GM19372 (cell line): ENCODE measurements around the gene FADS2.

ENCODE experiments used
- ATAC-seq: cut with Tn5 transposase; IDR thresholded peaks from one replicate; pipeline ENCODE4 v1.9.1; 2021; ENCODE audit warnings: mild to moderate bottlenecking, low read depth, moderate library complexity; ENCODE audit not compliant: unreplicated experiment

FADS2 gene

DNA sequence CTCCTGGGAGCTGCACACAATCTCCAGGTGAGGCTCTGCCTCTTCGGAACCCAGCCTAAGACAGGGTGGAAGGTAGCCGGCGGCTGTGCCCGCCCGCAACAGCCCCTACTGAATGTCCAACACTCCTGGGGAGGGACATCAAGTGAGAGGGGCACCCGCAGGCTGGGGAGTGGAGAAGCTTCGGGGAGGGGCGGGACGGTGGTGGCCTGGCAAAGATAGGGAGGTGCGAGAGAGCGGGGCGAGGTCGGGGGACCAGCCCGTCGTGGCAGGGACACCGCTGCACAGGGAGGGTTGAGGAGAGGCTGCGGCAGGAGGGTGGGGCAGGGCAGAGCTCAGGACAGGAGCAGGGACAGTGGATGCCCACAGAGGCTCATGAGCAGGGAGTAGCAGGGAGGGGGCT lies 72.2 kb downstream of the FADS2 start:
- ATAC-seq: no peak

DNA sequence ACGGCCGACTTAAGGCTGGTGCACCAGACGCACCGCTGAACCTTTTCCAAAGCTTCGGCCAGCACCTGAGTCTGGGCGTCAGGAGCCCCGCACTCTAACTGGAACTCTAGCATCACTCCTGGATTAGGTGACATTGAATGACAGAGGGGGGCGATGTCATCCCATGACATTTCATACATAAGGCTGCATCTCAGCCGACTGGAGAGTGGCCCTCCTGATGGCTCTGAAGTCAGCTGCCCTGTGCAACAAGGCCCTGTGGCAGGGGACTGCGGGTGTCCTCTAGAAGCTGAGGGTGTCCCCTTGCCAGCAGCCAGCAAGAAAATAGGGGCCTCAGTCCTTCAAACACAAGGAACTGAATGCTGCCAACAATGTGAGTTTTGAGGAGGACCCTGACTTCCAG lies 73.3 kb downstream of the FADS2 start:
- no peak for ATAC-seq

DNA sequence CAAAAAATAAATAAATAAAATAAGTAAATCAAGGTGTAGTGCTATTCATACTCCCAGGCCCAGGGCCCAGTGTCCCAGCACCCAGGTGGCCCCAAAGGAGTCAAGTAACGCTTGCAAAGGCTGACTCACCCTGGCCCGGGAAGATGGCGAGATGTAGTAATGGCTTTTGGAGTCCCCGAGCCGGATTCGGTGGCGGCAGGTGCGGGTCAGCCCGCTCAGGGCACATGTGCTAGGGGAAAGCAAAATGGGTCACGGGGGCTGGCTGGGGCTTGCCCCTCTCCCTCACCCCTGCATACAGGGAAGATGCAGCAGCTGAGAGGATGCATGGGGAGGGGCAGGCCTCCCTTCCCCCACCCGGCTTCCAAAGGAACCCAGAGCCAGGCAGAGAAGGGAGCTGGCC lies 74.2 kb downstream of the FADS2 start:
- no peak for ATAC-seq

DNA sequence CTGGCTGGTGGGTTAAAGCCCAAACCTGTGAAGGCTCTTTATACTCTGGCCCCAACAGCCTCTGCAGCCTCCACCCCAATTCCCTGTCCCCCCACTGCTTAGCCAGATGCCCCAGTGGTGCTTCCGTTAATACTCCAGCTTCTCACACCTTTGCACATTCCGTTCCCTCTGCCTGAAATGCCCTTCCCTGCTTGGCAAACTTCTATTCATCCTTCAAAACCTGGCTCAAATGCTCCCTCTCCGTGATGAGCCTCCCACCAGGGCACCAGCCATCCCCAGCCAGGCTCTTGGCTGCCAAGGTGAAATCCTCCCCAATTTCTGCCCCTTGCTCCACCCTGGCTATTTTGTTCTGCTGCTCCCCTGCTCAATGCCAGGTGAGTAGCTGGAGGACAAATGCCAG lies 75.7 kb downstream of the FADS2 start:
- no peak for ATAC-seq

DNA sequence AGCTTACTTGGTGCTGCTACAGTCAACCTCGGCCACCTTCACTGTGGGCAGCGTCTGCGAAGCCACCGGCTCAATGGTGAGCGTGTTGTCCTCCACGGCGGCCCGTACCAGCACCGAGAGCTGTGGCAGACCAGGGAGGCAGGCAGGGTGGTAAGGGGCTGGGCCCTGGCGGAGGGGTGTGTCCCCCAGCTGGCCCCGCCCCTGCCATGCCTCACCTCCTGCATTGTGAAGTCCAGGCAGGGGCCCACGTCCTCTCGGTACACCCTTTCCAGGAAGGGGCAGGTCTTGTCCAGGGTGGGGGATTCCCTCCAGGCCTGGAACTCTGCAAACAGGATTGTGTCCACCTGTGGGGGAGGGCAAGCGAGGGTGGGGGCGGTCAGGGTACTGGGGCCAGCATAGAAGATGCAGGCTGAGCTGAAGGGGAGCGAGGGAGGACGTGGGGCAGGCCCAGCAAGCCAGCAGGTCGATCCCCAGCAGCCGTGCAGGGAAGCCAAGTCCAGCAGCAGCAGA lies 76.5 kb downstream of the FADS2 start:
- no peak for ATAC-seq

DNA sequence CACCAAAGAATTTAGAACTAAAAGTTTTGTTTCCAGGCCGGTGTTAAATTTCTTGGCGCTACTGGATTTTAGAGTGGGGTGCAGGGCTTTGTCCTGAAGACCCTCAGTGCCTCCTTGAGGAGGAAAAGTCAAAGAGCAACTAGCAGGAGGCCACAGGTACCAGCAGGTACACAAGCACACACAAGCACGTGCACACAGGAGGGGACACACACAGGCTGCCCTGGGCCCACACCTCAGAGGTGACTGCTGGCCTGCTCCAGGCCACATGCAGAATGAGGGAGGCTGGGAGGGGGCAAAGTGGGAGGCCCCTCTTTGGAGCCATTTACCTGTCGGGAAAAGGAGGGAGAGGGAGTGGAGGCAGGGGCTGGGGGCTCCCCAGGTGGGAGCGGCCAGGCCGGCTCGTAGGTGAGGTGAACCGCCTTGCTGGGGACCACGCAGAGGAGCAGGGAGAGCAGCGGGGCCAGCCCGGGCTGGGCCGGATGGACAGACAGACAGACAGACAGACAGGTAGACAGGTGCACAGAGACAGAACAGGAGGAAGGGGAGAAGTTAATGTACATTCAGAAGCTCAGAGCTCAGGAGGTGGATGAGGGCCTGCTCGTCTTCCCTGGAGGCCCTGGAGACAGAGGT lies 77.1 kb downstream of the FADS2 start:
- no peak for ATAC-seq

DNA sequence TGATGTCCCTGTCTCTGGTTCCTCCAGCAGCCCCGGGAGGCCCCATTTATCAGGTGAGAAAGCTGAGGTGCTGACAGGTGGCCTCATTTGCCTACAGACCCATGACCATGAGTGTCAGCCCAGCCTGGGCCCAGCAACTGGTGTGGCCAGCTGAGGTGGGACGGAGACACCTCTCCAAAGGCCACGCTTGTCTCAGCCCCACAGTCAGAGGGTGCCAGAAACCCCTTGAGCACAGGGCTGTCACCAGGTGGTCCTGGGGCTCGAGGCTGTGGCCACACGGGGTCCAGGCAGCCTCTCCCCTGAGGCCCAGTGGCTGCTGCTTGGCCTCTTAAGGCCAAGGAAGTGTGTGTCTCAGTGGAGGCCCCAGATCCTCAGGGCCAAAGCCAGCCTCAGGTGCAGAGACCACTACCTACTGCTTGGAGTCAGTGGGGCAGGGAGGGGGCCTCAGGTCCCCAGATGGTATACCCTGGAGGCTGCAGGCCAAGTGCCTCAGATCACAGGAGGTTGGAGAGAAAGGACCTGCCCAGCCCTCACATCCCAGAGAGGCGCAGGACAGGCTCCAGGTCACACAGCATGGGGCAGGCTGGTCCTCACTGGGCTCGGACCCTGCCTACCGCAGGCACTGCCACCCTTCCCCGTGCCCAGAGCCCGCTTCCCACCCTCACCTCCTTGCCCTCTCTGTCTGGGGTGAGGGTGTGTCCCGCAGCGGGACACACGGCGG lies 77.9 kb downstream of the FADS2 start:
- ATAC-seq: no peak

DNA sequence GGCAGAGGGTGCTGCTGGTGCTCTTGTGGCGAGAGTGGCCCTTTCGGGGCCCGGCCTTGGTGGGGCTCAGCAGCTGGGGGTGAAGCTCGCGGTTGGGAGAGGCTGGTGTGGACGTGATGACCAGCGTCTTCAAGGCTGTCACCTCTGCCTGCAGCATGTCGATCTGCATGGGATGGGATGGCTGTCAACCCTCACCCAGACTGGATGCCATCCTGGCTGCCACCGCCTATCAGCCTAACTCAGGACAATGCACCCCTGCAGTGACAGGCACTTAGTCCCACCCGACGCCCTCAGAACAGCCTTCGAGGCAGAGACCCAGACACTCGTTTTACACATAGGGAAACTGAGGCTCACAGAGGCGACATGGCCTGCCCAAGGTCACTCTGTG lies 78.4 kb downstream of the FADS2 start:
- ATAC-seq: no peak

DNA sequence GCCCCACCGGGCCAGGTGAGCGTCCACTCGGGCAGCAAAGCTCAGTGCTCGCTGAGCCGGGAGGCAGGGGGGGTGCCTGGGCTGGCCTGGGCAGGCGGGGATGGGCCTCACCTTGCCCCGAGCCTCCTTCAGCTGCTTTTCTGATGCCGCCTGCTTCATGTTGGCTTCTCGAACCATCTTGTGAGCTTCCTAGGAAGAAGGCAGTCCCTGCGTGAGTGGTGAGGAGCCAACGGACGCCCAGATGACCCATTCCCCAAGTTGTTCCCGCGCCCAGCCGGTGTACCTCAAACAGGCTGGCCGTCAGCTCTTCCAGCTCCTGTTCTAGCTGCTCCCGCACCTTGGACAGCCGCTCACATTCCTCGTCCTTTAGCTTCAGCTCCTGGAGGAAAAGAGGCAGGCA lies 79.2 kb downstream of the FADS2 start:
- no peak for ATAC-seq

DNA sequence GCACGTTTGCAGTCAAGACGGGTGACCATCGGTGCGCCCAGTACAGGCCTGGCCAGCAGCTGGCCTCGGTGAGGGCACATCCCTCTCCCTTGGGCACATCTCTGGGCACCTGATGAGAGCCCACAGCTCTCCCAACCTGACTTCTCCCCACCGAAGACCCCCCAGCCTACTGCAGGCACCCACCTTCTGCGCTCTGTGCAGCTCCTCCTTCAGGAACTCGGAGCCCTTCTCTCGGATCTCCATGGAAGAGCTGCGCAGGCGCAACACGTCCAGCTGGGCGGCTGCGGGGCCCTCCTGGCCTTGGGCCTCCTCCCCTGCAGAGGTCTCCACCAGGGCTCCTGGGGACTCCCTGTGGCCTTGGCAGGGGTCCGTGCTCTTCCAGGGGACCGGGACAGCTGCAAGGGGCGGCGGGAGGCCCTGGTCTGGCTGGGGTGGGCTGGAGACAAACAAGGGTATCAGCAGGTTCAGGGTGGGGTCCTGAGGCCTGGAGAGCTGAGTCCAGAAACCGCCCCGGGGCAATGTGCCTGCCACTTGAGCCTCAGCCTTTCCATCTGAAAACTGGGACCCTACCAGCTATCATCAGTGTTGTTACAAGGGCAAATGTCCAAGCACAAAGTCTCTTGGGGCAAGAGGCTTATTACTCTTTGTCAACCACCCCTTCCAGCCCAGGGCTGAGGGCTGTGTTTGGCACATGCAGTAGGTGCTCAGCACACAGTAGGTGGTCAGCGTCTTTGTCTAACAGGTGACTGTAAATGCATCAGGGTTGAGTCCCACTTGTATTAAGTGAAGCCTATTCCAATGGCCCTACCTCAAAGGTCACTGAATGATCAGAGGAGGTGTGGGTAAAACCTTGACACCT lies 80.0 kb downstream of the FADS2 start:
- ATAC-seq: no peak

DNA sequence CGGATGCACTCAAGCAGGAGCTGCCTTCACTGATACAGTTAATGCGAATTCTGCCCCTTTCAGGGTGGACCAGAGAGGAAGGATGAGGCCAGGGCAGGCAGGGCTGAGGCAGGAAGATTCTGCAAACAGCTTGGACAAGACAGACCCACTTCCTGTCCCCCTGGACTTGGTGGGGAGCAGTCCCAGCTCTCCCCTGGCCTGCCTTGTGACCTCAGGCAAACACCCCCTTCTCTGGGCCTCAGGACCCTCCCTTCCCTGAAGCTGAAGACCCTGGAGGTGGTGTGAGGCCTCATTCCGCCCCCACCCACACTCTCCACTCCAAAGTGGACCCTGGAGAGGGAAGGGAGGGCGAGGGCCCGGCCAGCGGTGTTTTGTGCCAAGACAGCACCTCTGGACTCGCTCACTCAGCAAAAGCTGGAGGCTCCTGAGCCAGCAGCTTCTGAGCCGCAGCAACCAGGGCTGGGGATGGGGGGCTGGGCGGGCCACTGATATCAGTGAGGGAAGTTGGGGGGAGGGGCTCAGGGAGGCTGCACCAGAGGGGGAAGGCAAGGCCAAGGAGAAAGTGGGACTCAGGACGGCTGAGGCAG lies 80.7 kb downstream of the FADS2 start:
- ATAC-seq: no peak

DNA sequence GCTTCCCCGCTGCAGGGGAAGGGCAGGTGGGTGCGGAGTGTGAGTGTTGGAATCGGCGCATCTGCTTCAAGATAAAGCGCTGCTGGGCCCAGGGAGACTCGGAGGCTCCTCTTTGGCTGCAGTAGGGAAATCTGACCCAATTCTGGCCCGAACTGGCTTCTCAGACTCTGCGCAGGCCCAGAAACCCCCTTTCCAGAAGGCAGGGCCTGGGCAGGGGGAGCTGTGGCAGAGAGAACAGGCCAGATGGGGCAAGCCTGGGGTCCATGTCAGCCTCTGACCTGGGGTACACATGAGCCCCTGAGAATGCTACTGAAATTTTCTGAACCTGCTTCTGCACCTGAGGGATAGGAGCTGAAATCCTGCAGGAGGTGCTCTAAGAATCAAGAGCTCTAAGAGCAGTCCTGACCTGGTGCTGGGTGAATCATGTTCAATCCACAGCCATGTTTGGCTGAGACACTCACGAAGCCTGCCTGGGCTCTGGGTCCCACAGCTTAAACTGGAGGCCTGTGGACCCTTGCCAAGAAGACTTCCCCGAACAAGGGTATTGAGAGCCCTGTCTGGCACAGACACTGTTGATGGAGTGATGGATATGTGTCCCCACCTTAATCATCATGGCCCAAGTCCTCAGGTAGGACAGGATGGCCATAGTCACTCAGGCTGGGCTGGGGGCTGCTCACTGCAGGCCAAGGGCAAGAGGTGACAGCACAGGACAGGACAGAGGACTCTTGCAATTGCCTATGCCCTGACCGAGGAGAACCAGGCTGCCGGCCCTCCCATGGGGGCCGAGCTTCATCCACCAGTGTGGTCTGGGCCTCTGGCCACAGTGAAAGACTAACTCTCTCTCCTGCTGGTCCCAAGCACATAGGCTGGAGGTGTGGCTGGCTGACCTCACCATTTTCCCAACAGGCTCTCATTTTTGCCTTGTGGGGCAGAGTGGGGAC lies 82.4 kb downstream of the FADS2 start:
- ATAC-seq: no peak

DNA sequence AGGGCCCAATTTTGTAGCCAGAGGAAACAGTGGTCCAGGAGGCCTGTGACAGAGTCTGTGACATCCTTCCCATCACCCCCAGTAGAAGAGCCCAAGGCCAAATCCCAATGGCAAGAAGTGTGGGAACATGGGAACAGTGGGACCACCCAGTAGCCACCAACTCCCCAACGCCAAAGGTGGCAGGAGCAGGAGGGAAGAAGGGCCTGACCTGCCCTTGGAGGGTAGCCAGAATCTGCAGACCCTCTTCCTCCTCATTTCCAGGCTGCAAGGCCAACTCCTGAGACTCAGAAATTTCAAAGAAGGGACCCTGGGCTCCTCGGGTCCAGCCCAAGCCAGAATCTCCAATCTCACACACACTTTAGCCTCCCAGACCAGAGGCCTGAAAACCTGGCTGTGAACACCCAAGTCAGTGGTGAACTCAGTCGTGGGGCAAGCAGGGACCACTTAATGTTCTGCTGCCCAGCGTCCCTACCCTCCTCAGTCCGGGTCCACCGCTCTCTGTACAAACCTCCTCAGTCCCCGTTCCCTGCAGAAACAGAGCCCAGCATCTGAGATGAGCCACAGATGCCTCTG lies 83.1 kb downstream of the FADS2 start:
- ATAC-seq: no peak

DNA sequence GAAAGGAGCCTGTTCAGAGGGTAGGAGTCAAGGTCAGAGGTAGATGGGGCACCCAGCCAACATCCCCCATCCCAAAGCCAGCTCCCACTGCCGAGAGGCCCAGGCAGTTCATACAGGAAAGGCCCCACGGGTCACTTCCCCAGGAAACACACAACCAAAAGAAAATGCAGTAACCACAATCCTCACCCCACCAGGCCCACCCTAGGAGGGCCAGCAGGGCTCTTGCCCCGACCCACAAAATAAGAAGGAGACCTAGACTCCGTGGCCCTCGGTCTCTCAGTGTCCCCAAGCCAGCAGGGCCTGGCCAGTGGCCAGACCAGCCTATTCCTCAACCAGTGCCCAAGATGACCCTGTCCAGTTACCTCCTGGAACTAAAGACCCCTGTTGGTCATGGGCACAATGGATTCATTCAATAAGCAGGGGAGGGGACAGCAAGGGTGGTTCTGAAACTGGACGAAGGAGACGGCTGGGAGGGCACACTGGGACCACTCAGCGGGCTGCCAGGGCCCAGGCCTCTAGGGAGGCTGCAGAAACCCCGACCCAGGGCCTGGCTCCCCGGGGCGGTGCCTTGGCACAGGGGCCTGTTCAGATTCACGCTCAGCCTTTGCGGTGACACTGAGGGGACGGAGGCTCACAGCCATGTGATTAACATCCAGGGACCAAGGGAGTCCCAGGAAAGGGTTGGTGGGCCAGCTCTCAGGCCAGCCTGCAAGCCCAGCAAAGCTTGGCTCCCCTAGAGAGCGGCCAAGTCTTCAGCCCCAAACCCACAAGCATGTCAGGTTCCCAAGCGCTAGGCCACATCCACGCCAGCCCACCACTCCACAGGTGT lies 83.8 kb downstream of the FADS2 start:
- no peak for ATAC-seq

DNA sequence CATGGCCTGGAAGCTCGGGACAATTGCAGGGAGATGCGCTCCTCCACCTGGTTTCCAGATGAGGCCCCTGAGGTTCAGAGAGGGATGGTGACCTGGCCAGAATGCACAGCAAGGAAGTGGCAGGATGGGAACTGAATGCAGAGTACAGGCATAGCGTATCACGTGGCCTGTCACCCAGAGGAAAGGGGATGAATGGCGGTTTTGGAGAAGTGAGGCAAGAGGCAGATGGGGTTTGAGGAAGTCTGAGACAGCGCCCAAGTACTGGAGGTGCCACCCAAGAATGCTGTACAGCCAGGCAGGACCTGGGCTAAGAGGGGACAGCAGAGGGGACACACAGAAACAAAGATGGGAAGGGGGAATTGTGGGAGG lies 84.4 kb downstream of the FADS2 start:
- no peak for ATAC-seq

DNA sequence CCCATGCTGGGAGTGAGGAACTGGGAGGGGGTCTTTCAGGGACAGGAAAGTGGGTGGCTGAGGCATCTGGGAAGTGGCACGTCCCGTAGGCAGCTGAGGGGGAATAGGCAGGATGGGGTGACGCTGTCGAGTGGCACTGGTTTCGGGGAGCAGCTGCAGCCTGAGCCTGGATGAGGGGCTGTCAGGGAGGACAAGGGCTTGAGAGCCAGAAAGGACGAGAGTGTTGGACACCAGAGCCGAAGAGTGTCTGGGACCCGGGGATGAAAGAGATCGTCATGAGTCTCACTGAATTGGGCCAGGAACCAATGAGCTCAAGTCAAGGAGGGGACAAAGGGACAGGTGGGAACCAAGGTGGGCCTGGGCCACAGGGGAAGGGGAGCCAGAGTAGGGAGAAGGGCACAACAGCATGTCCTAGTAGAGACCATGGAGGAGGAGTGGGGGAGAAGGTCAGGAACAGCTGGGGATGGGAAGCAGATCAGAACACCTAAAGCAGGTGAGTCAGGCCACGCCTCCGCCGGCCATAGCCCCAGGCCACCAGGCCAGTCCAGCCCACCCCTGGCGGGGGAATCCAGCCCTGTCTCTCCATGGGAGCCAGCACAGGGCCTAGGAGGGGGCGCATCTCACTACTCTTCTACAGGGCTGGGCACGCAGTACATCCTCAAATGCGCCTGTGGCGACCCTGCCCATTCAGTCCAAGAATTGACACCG lies 85.0 kb downstream of the FADS2 start:
- no peak for ATAC-seq

DNA sequence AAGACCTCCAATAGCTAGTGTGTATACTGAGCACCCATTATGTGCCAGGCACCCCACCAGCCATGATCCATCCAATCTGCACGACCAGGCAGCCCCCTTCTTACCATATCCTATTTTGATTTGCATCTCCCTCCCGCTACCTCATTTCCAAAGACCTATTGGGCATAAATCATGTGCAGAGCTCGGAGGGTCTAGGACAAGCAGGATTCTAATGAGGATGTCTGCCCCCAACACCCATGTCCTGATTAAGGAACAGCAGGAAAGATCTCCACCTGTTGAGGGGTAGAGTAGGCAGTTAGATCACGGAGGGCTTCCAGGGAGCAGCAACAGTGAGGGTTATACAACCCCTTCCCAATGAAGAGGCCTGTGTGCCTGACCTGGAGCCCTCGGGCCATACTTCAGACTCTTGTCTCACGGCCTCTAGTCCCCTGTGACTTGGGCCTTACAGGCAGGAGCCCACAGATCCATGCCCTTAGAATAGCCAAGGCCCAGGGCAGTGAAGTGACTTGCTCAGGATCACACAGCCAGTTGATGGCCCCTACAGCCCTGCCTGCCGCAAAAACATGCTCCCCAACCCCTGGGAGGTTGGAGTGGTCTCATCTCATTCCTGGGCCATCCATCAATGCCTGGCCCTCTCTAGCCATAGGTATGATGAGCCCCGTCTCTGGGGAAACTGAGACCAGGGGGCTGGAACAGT lies 85.7 kb downstream of the FADS2 start:
- ATAC-seq: no peak
